LNCAP (cell line): ENCODE results near the gene SLC26A6.

Source experiments
- TF ChIP-seq, protein P1 (sequence below): fragments of 450-650 bp; IDR thresholded peaks from 2 replicates; pipeline ENCODE4 v1.5.1; 2017; ENCODE audit warnings: mild to moderate bottlenecking

SLC26A6 gene

DNA sequence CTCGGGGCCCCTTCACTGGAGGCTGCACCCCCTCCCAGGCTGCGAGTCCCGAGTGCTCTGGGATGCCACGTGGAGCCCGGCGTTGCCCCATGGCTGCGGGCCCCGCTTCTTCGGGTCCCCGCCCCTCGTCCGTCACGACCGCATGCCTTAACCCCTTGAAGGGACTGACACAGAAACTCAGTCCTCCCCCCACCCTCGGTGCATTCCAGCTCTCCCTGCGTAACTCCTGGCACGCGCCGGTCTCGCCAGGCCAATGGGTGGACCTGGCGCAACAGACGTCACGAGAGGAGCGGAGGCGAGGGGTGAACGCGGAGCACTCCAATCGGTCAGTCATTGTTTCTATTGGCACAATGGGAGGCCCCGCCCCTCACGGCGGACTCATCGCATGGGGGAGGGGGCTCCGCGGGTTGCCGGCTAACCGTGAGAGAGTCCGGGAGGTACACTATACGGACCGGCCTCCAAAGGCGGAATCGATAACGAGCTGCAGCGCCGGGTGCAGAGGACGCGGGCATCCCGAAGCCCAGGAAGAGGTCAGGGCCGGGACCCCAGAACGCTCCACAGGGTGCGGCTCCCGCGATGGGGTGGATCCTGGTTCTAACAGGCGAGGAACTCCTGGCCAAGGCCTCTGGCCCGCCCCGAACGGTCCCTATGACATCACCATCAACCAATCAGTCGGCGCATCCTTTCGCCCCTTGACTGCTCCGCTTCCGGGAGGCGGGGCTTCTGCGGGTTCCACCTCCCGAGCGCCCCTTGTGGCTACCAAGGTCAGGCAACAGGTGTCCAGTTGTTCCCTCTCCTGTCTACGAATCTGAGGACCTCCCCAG is 28.4 kb upstream of the SLC26A6 start:
- TF ChIP-seq, protein P1, sequence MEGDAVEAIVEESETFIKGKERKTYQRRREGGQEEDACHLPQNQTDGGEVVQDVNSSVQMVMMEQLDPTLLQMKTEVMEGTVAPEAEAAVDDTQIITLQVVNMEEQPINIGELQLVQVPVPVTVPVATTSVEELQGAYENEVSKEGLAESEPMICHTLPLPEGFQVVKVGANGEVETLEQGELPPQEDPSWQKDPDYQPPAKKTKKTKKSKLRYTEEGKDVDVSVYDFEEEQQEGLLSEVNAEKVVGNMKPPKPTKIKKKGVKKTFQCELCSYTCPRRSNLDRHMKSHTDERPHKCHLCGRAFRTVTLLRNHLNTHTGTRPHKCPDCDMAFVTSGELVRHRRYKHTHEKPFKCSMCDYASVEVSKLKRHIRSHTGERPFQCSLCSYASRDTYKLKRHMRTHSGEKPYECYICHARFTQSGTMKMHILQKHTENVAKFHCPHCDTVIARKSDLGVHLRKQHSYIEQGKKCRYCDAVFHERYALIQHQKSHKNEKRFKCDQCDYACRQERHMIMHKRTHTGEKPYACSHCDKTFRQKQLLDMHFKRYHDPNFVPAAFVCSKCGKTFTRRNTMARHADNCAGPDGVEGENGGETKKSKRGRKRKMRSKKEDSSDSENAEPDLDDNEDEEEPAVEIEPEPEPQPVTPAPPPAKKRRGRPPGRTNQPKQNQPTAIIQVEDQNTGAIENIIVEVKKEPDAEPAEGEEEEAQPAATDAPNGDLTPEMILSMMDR = peak; percentile 82

DNA sequence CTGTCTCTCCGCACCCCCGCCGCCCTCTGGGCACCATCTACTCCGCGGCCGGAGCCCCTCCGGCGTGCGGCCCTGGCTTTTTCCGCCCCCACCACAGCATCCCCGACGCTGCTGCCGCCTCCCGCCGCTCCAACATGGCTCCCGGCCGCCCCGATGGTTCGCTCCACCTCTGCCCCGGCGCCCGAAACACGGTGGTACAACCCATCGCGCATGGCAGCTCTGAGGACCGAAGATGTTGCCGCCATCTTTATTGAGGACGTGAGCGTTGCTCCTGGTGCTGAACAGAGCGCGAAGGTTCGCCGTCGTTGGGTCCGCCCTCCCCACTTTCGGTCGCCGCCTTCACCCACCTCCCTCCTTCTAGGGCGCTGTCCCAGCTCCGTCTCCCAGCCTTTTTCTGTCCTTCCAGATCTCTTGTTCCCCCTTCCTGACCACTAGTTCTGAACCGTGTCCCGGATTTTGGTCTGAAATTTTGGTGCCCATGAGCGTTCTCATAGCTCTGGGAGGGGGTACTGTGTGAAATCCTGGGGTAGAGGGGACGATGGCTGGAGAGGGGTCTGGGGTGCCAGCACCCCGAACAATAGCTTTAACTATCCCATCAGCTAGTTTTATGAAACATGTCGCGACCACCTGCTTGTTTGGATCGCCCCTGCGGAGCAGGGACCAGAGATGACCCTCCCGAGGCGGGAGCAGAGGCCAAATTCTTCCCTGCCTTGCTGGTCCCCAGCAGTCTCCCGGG is 27.7 kb upstream of the SLC26A6 start, which contains the start of gene CELSR3:
Gene CELSR3, minus strand, starts transcription at position 134 of the 736 bp plus-strand sequence. CDS start 252 bp downstream, outside the sequence.
- TF ChIP-seq, protein P1 = no peak

DNA sequence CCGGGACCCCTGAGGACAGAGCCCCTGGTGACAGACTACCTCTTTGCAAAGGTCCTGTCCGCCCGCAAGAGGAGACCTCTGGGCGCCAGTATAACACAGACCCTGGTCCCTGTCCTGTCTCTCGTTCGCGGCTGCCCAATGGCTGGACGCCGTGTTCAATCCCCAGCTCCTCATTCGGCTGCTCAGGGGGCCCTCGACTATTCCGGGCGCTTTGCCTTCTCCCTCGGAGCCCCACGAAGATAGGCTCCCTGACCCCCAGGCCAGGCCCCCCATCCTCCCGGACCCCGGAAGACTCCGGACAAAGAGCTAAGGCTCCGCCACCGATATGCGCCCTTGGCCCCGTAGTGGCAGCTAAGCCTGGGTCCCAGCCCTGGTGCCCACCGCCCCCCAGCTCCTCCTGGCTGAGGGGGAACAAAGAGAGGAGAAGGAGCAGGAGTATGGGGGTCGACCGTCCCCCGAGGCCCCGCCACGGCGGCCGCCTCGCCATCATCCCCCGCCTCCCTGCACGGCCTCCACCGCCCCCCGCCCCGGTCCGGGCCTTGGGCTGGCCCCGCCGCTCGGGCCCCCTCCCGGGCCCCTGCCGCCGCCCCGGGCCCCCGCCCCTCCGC is 27.0 kb upstream of the SLC26A6 start:
- TF ChIP-seq, protein P1 = no peak

DNA sequence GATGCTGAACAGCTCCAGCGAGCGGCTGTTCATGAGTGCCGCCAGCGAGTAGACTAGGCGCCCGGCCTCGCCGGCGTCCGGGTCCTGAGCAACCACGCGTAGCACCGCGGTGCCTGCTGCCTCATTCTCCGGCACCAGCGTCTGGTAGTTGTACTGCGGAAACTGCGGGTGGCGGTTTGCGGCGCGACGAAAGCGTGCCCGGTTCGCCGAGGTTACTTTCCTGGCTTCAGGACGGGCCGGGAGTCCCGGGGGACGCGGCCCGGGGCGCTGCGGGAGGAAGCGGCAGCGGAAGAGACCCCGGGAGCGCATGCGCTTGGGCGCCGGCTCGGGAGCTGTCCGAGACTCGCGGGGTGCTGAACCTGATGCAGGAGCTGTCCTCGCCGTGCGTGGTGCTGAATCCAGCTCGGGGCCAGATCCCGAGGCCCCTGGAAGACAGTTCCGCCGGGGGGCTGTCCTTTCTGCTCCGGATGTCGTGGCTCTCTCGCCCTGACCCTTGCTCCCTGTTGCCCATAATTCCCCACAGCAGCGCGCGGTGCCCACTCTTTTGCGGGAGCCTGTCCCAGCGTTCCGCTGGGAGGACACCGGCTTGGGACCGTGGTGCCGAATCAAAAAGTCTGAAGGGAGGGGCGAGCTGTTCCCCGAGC is 26.4 kb upstream of the SLC26A6 start:
- TF ChIP-seq, protein P1 = no peak

DNA sequence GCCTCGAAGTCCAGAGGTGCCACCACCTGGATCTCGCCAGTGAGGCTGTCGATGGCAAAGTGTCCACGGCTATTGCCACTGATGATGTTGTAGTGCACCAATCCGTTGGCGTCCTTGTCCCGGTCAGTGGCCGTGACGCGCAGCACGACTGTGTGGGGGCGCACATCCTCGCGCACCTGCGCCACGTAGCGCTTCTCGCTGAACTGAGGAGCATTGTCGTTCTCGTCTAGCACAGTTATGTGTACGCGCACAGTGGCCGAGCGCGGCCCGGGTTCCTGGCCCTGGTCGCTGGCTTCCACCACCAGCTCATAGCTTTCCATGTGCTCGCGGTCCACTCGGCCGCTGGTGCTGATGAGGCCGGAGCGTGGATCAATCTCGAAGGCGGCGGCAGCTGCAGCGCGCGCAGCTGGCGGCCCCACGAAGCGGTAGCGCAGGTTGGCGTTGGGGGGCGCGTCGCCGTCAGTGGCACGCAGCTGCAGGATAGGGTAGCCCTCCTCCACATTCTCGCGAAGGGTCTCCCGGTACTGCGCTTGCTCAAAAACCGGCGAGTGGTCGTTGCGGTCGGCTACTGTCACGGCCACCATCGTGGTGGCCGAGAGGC is 25.6 kb upstream of the SLC26A6 start:
- TF ChIP-seq, protein P1 = no peak

DNA sequence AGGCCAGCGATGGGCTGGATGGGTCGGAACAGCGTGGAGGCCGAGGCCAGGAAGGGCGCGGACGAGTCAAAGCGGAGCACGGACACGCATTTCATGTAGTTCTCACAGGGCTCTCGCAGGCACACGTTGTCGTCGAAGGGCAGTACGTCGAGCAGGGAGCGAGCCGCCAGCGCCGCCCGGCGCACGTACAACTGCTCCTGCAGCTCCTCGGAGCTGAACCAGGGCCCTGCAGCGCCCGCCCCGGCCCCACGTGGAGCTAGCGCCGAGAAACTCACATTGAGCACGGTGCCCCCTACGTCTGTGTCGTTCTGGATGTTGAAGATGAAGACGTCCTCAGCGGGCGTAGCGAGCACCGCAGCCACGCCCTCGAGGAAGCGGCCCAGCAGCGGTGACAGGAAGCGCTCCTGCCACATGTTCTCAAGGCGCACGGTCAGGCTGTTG is 21.6 kb upstream of the SLC26A6 start:
- TF ChIP-seq, protein P1 = no peak
